Adipocyte (in vitro differentiated cells): Measurements from ENCODE around the gene ADGRB2.
A peak's percentile ranks its signal among the peaks of the same experiment; 100 is the strongest.

Source experiments
- DNase-seq: peaks from one replicate; pipeline ENCODE4 v3.0.0-alpha.2; 2015; ENCODE audit warnings: low read depth
- H3K27me3 ChIP-seq: replicated peaks from 2 replicates; pipeline ENCODE4 v1.7.0; 2013; ENCODE audit warnings: mild to moderate bottlenecking, low read length, moderate library complexity; ENCODE audit not compliant: control insufficient read depth, insufficient read depth
- H3K36me3 ChIP-seq: 2 replicates; pipeline ENCODE4 v1.7.0; 2013; ENCODE audit warnings: low read length, mild to moderate bottlenecking, moderate library complexity; ENCODE audit not compliant: control insufficient read depth, insufficient read depth, severe bottlenecking
- H3K4me1 ChIP-seq: 2 replicates; pipeline ENCODE4 v1.7.0; 2013; ENCODE audit warnings: mild to moderate bottlenecking, low read length, moderate library complexity; ENCODE audit not compliant: control insufficient read depth, insufficient read depth
- H3K4me3 ChIP-seq: 2 replicates; pipeline ENCODE4 v1.7.0; 2013; ENCODE audit warnings: mild to moderate bottlenecking, low read length, moderate library complexity
- H3K9ac ChIP-seq: 2 replicates; pipeline ENCODE4 v1.7.0; 2013; ENCODE audit warnings: mild to moderate bottlenecking, low read length, moderate library complexity
- H3K9me3 ChIP-seq: 2 replicates; pipeline ENCODE4 v1.7.0; 2013; ENCODE audit warnings: mild to moderate bottlenecking, low read length, moderate library complexity; ENCODE audit not compliant: control insufficient read depth

Gene ADGRB2

GRCh38 chr1:31764312-31765040 is at the start of gene ADGRB2:
Gene ADGRB2, minus strand, starts transcription at chr1:31764340. Its CDS starts 7,119 bp downstream, at chr1:31757221.
- Histone ChIP-seq H3K4me1 (peaks cover 32% of the 10 kb centered on the region), H3K36me3 (no peaks in the 10 kb centered on the region), H3K9ac (peak within 1 kb of the TSS; percentile 60), H3K27me3 (no peaks in the 10 kb centered on the region), H3K4me3 (peak within 1 kb of the TSS; percentile 79), H3K9me3 (no peaks in the 10 kb centered on the region)
- peak; percentile 74 for DNase-seq

GRCh38 chr1:31812158-31812829 is 48.2 kb upstream of the ADGRB2 start:
- Histone ChIP-seq H3K27me3 (no peaks in the 10 kb centered on the region), H3K4me1 (peaks cover 2% of the 10 kb centered on the region), H3K36me3 (no peaks in the 10 kb centered on the region), H3K9me3 (no peaks in the 10 kb centered on the region), H3K9ac (no peak overlapping the region), H3K4me3 (no peak overlapping the region)
- DNase-seq, result no peak

- DNase-seq, result peak; percentile 55
- H3K9ac ChIP-seq, result no peak overlapping the region
- no peaks in the 10 kb centered on the region for H3K9me3 ChIP-seq
- H3K36me3 ChIP-seq, result no peaks in the 10 kb centered on the region
- peaks cover 2% of the 10 kb centered on the region for H3K4me1 ChIP-seq
- no peaks in the 10 kb centered on the region for H3K27me3 ChIP-seq
- H3K4me3 ChIP-seq, result no peak overlapping the region
Measured at GRCh38 chr1:31811605-31812004, 47.5 kb upstream of the ADGRB2 start.

- H3K4me1 ChIP-seq, result peaks cover 2% of the 10 kb centered on the region
- no peaks in the 10 kb centered on the region for H3K9me3 ChIP-seq
- H3K9ac ChIP-seq, result no peak overlapping the region
- no peak for DNase-seq
- no peaks in the 10 kb centered on the region for H3K36me3 ChIP-seq
- H3K27me3 ChIP-seq, result no peaks in the 10 kb centered on the region
- H3K4me3 ChIP-seq, result no peak overlapping the region
Measured at GRCh38 chr1:31809698-31810097, 45.6 kb upstream of the ADGRB2 start.

GRCh38 chr1:31807273-31808048 is 43.3 kb upstream of the ADGRB2 start:
- Histone ChIP-seq H3K4me3 (no peak overlapping the region), H3K27me3 (no peaks in the 10 kb centered on the region), H3K36me3 (no peaks in the 10 kb centered on the region), H3K9me3 (no peaks in the 10 kb centered on the region), H3K4me1 (no peaks in the 10 kb centered on the region), H3K9ac (no peak overlapping the region)
- DNase-seq, result no peak

GRCh38 chr1:31805318-31805717 is 41.2 kb upstream of the ADGRB2 start:
- Histone ChIP-seq H3K9me3 (no peaks in the 10 kb centered on the region), H3K4me3 (no peak overlapping the region), H3K36me3 (no peaks in the 10 kb centered on the region), H3K27me3 (no peaks in the 10 kb centered on the region), H3K9ac (no peak overlapping the region), H3K4me1 (no peaks in the 10 kb centered on the region)
- DNase-seq, result no peak

- peaks cover 11% of the 10 kb centered on the region for H3K4me1 ChIP-seq
- no peak for DNase-seq
- H3K9me3 ChIP-seq, result no peaks in the 10 kb centered on the region
Measured at GRCh38 chr1:31804098-31804497, 40.0 kb upstream of the ADGRB2 start.

GRCh38 chr1:31803610-31804009 is 39.5 kb upstream of the ADGRB2 start:
- Histone ChIP-seq H3K4me1 (peaks cover 16% of the 10 kb centered on the region), H3K27me3 (no peaks in the 10 kb centered on the region), H3K9me3 (no peaks in the 10 kb centered on the region), H3K4me3 (no peak overlapping the region), H3K9ac (no peak overlapping the region), H3K36me3 (no peaks in the 10 kb centered on the region)
- DNase-seq, result no peak

More at GRCh38 chr1:31804098-31804497, 40.0 kb upstream of the ADGRB2 start:
- Histone ChIP-seq H3K4me3 (no peak overlapping the region), H3K36me3 (no peaks in the 10 kb centered on the region), H3K27me3 (no peaks in the 10 kb centered on the region), H3K9ac (no peak overlapping the region)

- Histone ChIP-seq H3K27me3 (no peaks in the 10 kb centered on the region), H3K9me3 (no peaks in the 10 kb centered on the region), H3K4me1 (peaks cover 27% of the 10 kb centered on the region), H3K4me3 (peak overlapping the region; percentile 74), H3K36me3 (no peaks in the 10 kb centered on the region), H3K9ac (peak overlapping the region; percentile 64)
- DNase-seq, result peak; percentile 24
Measured at GRCh38 chr1:31802190-31803150, 38.3 kb upstream of the ADGRB2 start.

- Histone ChIP-seq H3K9ac (no peak overlapping the region), H3K4me1 (peaks cover 38% of the 10 kb centered on the region), H3K4me3 (no peak overlapping the region), H3K9me3 (no peaks in the 10 kb centered on the region), H3K36me3 (no peaks in the 10 kb centered on the region), H3K27me3 (no peaks in the 10 kb centered on the region)
- no peak for DNase-seq
Measured at GRCh38 chr1:31801458-31801857, 37.3 kb upstream of the ADGRB2 start.
